Loucy (cell line): ENCODE data around the gene NPRL2.

Experiments used
- CTCF ChIP-seq: fragments of 200-600 bp; sonication (generic); conservative IDR thresholded peaks from 2 replicates; pipeline ENCODE4 v1.5.1; 2014; ENCODE audit warnings: mild to moderate bottlenecking, antibody characterized with exemption, low read length
- EZH2phosphoT487 ChIP-seq: fragments of 200-600 bp; IDR thresholded peaks from 2 replicates; pipeline ENCODE4 v1.6.1; 2018; ENCODE audit warnings: antibody characterized with exemption, mild to moderate bottlenecking, moderate library complexity, borderline replicate concordance

- TF ChIP-seq CTCF: no peak
- no peak for TF ChIP-seq EZH2phosphoT487
Observed at GRCh38 chr3:50319894-50320625, 30.5 kb downstream of the NPRL2 start.
